ENCODE measurements around the gene PCDHGB7.

- TF ChIP-seq CEBPB (IDR thresholded peaks at IDR 0.05): no peak
- TF ChIP-seq, protein P1, sequence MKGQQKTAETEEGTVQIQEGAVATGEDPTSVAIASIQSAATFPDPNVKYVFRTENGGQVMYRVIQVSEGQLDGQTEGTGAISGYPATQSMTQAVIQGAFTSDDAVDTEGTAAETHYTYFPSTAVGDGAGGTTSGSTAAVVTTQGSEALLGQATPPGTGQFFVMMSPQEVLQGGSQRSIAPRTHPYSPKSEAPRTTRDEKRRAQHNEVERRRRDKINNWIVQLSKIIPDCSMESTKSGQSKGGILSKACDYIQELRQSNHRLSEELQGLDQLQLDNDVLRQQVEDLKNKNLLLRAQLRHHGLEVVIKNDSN (IDR thresholded peaks at IDR 0.05): no peak
- TF ChIP-seq EP300 (IDR thresholded peaks at IDR 0.05; ENCODE audit: borderline replicate concordance): no peak
- no peak for TF ChIP-seq YY1 (IDR thresholded peaks at IDR 0.05; ENCODE audit: low read depth)
- no peak for TF ChIP-seq CREB1 (IDR thresholded peaks at IDR 0.05; ENCODE audit: low read depth)
- no peak for TF ChIP-seq TAF1 (IDR thresholded peaks at IDR 0.05; ENCODE audit: low read depth)
- no peak for TF ChIP-seq MAX (IDR thresholded peaks at IDR 0.05)
- TF ChIP-seq TEAD4 (IDR thresholded peaks at IDR 0.05): no peak
- TF ChIP-seq RAD21 (IDR thresholded peaks at IDR 0.05; ENCODE audit: low read depth): no peak
- TF ChIP-seq NFIC (IDR thresholded peaks at IDR 0.05): no peak
- no peak for TF ChIP-seq TCF12 (IDR thresholded peaks at IDR 0.05; ENCODE audit: low read depth)
- TF ChIP-seq, protein P2, sequence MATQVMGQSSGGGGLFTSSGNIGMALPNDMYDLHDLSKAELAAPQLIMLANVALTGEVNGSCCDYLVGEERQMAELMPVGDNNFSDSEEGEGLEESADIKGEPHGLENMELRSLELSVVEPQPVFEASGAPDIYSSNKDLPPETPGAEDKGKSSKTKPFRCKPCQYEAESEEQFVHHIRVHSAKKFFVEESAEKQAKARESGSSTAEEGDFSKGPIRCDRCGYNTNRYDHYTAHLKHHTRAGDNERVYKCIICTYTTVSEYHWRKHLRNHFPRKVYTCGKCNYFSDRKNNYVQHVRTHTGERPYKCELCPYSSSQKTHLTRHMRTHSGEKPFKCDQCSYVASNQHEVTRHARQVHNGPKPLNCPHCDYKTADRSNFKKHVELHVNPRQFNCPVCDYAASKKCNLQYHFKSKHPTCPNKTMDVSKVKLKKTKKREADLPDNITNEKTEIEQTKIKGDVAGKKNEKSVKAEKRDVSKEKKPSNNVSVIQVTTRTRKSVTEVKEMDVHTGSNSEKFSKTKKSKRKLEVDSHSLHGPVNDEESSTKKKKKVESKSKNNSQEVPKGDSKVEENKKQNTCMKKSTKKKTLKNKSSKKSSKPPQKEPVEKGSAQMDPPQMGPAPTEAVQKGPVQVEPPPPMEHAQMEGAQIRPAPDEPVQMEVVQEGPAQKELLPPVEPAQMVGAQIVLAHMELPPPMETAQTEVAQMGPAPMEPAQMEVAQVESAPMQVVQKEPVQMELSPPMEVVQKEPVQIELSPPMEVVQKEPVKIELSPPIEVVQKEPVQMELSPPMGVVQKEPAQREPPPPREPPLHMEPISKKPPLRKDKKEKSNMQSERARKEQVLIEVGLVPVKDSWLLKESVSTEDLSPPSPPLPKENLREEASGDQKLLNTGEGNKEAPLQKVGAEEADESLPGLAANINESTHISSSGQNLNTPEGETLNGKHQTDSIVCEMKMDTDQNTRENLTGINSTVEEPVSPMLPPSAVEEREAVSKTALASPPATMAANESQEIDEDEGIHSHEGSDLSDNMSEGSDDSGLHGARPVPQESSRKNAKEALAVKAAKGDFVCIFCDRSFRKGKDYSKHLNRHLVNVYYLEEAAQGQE (IDR thresholded peaks at IDR 0.05; ENCODE audit: low read depth): no peak
These were observed 3.9 kb upstream of the PCDHGB7 start for GRCh38 chr5:141413540-141414069.

All from Ishikawa (cell line).